ENCODE measurements around the gene UBXN2A.

UBXN2A gene

DNA sequence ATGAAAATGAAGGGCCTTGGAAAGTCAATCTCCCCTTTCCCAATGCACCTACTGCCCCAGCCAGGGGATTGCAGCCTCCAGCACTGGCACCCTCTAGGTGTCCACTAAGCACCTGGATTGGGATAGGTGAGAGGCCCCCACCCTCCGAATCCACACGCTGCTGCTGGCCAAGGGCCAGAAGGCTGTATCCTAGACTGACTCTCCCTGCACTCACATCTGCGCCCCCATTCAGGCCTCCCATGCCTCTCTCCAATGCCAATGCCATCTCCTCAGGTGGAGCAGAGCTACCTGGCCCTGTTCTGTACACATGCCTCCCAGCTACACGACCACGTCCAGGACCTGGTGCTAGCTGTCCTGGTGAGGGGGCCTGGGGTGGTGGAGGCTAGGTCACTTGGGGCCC lies 79.5 kb downstream of the UBXN2A start:
- TF ChIP-seq CTCF (IDR thresholded peaks at IDR 0.05; ENCODE audit: low read depth, low read length, missing control alignments), result no peak
- no peak overlapping the region for H3K4me3 ChIP-seq (replicated peaks; ENCODE audit: low read depth, low read length)
- DNase-seq (ENCODE audit: extremely low read depth, low read depth), result no peak

- H3K4me3 ChIP-seq (replicated peaks; ENCODE audit: low read depth, low read length), result no peak overlapping the region
- TF ChIP-seq CTCF (IDR thresholded peaks at IDR 0.05; ENCODE audit: low read depth, low read length, missing control alignments), result no peak
Observed at GRCh38 chr2:24020244-24020643, 80.0 kb downstream of the UBXN2A start.

DNA sequence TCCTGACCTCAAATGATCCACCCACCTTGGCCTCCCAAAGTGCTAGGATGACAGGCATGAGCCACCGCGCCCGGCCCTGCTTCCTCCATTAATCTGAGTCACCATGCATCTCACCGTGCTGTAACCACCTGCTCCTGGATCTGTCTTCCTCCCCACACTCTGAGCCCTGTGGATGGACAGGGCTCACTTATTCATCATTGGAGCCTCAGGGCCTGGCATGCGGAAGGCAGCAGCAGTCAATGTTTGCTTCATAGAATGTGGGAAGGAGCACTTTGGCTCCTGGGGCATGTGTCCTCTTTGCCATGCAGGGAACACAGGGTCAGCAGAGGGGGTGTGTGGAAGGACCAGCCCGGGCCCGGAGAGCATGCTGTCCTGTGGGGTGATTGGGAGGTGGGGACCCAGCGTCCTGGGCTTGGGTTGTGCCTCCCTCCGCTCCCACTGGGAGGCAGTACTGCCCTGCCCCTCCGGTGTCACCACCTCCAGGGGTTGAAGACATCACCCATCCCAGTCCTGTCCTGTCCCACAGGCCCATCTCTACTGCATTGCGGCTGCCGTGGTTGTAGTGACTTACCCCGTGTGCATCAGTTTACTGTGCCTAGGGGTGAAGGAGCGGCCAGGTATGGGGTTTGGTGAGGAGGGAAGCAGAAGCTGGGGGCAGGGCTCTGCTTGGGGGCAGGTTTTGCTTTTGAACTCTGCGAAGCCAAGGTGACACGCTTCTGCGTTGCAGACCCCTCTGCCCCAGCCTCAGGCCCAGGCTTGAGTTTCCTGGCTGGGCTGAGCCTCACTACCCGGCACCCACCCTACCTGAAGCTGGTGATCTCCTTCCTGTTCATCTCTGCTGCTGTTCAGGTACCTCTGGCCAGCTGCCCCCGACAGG lies 81.1 kb downstream of the UBXN2A start:
- peak; percentile 43 for TF ChIP-seq CTCF (IDR thresholded peaks at IDR 0.05; ENCODE audit: low read depth, low read length, missing control alignments)
- H3K4me3 ChIP-seq (replicated peaks; ENCODE audit: low read depth, low read length), result no peak overlapping the region
- no peak for DNase-seq (ENCODE audit: extremely low read depth, low read depth)

More at GRCh38 chr2:24020244-24020643, 80.0 kb downstream of the UBXN2A start:
- DNase-seq (ENCODE audit: extremely low read depth, low read depth), result no peak

DNA sequence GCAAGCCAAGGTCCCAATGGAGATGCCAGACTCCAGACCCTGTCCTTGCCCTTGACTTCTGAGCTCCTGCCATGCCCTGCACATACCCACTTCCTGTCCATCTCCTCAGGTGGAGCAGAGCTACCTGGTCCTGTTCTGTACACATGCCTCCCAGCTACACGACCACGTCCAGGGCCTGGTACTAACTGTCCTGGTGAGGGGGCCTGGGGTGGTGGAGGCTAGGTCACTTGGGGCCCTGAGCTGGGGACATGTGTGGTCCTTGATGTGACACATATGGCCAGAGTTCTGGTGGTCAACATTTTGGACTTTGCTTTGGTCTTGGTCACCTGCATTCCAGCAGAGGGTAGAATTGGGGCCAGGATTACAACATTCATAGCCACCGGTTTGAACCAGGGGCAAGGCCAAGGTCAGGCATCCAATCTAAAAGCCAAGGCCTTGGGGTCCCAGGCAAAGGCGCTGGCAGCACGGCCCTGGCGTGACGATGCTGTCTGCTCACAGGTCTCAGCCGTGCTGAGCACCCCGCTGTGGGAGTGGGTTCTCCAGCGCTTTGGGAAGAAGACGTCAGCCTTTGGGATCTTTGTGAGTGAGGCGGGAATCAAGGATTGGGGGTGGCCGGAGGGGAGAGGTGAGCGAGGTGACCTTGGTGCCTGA lies 82.2 kb downstream of the UBXN2A start:
- DNase-seq (ENCODE audit: extremely low read depth, low read depth), result no peak
- H3K4me3 ChIP-seq (replicated peaks; ENCODE audit: low read depth, low read length), result no peak overlapping the region
- TF ChIP-seq CTCF (IDR thresholded peaks at IDR 0.05; ENCODE audit: low read depth, low read length, missing control alignments), result no peak

- DNase-seq (ENCODE audit: extremely low read depth, low read depth), result no peak
- no peak overlapping the region for H3K4me3 ChIP-seq (replicated peaks; ENCODE audit: low read depth, low read length)
- TF ChIP-seq CTCF (IDR thresholded peaks at IDR 0.05; ENCODE audit: low read depth, low read length, missing control alignments), result no peak
Observed at GRCh38 chr2:24022975-24023575, 82.8 kb downstream of the UBXN2A start.

DNA sequence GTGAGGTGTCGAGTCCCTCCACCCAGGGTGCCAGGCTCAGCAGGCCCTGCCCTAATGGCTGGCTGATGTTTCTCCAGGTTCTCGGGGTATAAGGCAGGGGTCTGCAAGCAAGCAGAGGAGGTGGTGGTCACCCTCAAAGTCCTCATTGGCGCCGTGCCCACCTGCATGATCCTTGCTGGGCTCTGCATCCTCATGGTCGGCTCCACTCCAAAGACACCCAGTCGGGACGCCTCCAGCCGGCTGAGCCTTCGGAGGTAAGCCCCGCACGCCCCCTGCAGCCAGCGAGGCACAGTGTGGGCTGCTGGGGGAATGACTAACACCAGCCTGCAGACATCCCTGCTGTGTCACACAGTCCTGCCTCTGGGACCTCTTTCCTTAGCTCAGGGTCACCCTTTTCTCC lies 83.8 kb downstream of the UBXN2A start:
- H3K4me3 ChIP-seq (replicated peaks; ENCODE audit: low read depth, low read length), result no peak overlapping the region
- no peak for DNase-seq (ENCODE audit: extremely low read depth, low read depth)
- peak; percentile 32 for TF ChIP-seq CTCF (IDR thresholded peaks at IDR 0.05; ENCODE audit: low read depth, low read length, missing control alignments)
